GM21723 (cell line): ENCODE data around the gene NTF4.
"Not testable (repeated sequence)": the region's sequence is repeated elsewhere in the genome, so short reads cannot be mapped to it uniquely, and the experiment has no call there.

Experiments used
- ATAC-seq: cut with Tn5 transposase; IDR thresholded peaks from one replicate; pipeline ENCODE4 v1.9.1; 2021; ENCODE audit warnings: mild to moderate bottlenecking, moderate library complexity; ENCODE audit not compliant: unreplicated experiment

Gene NTF4

GRCh38 chr19:49091391-49092038 lies 26.9 kb upstream of the NTF4 start:
- no peak for ATAC-seq

- ATAC-seq: no peak
These were observed 21.7 kb upstream of the NTF4 start for GRCh38 chr19:49086296-49086695.

DNA sequence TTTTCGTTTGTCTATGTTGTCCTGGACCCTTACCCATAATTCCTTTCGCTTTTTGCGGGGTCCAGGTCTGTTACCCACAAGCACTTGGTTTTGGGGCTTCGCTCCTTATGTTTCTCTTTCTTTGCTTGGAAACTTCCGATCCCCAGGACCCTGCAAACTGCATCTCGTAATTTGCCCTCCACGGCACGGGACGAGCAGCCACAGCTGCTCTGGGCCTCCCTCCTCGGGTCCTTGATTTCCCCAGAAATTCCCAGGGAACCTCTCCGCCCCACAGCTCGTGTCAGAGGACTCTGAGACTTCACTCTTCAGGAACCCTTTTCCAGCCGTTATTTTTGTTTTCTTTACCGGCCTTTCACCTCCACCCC lies 21.2 kb upstream of the NTF4 start:
- ATAC-seq: no peak

DNA sequence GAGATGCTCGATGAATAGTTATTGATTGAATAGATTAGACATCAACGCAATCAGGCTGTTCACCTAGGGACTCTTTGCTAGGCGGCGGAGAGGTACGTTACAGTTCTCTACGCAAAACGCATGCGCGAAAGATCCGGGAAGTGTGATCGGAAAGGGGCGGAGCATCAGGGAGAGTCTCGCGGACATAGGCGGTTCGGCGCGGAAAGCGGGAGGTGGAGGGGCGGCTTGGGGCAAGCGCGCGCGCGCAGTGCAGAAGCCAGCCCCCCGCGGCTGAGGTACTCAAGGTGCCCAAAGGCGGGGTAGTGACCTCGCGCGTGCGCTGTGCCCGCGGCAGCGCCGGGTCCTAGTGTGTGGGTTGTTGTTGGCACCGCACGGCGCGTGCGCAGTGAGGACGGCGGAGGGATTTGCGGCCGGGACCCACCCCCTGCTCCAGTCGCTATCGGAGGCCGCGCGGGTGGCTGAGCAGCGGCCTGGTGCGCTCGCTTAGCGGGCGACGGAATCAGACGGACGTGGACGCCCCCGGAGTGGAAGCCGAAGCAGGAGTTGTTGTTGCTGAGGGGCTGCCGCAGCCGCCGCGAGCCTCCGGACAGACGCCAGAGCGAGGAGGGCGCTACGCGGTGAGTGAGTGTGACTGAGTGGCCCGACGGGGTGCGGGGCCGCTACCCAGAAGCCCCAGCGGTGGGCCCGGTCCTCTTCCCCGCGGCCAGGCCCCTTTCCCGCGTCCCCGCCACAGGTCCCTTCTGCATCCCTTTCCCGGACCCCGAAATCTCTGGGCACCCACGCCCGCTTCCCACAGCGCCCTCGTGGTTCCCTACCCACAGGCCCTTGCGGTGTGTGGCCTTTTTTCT lies 20.6 kb upstream of the NTF4 start, which contains the start of gene SNRNP70:
Gene SNRNP70 (plus strand): TSS at position 432 of the 848 bp plus-strand sequence. CDS start 964 bp downstream, outside the sequence.
- peak; percentile 79 for ATAC-seq

GRCh38 chr19:49084206-49085019 lies 19.8 kb upstream of the NTF4 start:
- ATAC-seq: no peak

DNA sequence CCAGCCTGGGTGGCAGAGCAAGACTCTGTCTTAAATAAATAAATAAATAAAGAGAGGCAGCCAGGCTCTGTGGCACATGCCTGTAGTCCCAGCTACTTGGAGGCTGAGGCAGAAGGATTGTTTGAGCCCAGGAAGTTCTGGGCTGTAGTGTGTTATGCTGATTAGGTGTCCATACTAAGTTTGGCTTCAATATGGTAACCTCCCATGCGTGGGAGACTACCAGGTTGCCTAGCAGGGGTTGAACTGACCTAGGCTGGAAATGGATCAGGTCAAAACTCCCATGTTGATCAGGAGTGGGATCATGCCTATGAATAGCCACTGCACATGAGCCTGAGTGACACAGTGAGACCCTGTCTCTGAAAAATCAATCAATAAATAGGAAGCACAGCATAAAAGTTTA lies 16.7 kb upstream of the NTF4 start:
- ATAC-seq: no peak

DNA sequence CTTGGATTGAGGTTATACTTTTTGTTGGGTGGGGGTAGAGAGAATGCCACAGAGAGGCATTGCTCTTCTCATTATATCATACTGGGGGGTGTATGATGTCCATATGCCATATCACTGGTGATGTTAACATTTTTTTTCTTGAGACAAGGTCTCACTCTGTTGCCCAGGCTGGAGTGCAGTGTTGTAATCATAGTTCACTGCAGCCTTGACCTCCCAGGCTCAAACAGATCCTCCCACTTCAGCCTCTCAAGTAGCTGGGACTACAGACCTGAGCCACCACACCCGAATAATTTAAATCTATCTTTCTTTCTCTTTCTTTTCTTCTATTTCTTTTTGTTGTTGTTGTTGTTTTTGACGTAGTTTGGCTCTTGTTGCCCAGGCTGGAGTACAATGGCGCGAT lies 15.8 kb upstream of the NTF4 start:
- ATAC-seq: no peak

DNA sequence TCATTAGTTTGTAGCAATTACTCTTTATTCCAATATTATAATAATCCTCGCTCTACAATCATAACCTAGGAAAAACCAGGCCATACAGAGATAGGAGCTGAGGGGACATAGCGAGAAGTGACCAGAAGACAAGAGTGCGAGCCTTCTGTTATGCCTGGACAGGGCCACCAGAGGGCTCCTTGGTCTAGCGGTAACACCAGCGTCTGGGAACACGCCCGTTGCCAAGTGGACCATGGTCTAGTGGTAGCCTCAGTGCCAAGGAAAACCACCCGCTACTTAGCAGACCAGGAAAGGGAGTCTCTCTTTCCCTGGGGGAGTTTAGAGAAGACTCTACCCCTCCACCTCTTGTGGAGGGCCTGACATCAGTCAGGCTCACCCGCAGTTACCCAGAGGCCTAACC lies 10.3 kb upstream of the NTF4 start:
- not testable (repeated sequence) for ATAC-seq

GRCh38 chr19:49073514-49074378 lies 9.1 kb upstream of the NTF4 start:
- ATAC-seq: no peak

GRCh38 chr19:49071860-49072547 lies 7.4 kb upstream of the NTF4 start:
- ATAC-seq: no peak

GRCh38 chr19:49070416-49070815 lies 5.8 kb upstream of the NTF4 start:
- ATAC-seq: no peak

DNA sequence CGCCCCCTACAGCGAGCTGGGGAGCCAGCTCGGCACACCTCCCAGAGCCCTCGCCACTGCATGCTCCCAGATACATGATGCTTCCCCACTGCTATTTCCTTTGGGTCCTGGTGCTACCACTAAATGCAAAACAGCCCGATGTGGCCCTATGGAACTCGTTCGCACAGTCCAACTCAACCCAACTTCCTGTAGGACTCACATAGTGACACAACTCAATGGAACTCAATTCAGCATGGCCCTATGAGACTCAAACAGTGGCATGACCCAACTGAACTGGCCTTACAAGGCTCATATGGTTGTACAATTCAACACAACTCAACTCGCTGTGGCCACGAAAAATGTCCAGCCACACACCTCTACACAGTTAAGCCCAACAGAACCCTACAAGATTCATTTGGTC lies 4.4 kb upstream of the NTF4 start:
- ATAC-seq: no peak

GRCh38 chr19:49067554-49067953 lies 2.9 kb upstream of the NTF4 start:
- no peak for ATAC-seq

- ATAC-seq: no peak
These were observed 1.4 kb upstream of the NTF4 start for GRCh38 chr19:49065905-49066512.

DNA sequence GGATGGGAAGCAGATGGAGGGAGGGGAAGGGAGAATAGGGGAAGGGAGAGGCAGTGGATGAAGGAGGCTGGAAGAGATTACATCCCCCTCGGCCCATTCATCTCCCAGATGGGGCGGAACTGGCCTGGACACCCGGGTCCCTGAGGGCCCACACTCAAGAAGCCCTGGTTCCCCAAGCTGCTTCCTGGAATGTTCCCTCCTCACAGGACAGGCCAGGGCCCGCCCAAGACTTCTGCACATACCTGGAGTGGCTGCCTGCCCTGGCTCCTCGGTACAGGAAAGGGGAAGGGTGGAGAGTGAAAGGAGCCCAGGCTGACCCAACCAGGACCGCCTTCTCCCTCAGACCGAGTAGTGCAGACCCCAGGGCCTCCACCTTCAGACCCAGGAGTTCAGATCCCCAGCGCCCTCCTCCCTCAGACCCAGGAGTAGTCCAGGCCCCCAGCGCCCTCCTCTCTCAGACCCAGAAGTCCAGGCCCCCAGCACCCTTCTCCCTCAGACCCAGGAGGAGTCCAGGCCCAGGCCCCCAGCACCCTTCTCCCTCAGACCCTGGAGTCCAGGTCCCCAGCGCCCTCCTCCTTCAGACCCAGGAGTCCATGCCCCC lies 489 bp downstream of the NTF4 start:
- no peak for ATAC-seq

GRCh38 chr19:49061445-49061844 lies 3.2 kb downstream of the NTF4 start:
- ATAC-seq: no peak

GRCh38 chr19:49061000-49061399 lies 3.6 kb downstream of the NTF4 start:
- ATAC-seq: no peak

GRCh38 chr19:49059053-49059452 lies 5.6 kb downstream of the NTF4 start:
- ATAC-seq: no peak

DNA sequence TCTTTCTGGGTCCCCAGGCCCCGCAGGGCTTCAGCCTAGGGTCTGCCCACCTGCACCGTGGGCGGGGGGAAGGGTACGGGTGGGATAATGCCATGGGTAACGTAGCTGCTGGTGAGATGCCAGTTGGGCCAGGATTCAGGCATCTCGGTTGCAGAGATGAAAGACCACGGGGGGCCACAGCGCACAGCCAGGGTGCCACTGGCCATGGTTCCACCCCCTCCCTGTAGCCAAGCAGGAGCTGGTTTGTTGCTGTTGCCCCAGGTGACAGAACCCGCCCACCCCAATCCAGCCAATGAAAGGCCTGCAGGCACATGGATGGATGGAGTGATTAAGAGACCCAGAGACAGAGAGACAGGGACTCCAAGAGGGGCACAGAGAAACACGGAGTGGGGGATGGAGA lies 6.1 kb downstream of the NTF4 start:
- no peak for ATAC-seq
